Renal cortex interstitium (tissue), 11 donors: ENCODE results near the gene ALX1. TPM values are rescaled to one million over a fixed set of nuclear protein-coding genes. Genes with fewer than 3 reads are reported as not detected.
"Not testable (repeated sequence)": the region's sequence is repeated elsewhere in the genome, so short reads cannot be mapped to it uniquely, and the experiment has no call there.

Experiments
- DNase-seq, 11 donors: peaks; one replicate each; pipeline ENCODE4 v3.0.0-alpha.2; 2013; ENCODE audit warnings: low read depth in 9 of 11, low spot score in 4 of 11; ENCODE audit errors: extremely low read depth in 1 of 11
- polyA plus RNA-seq, 3 donors: library from polyadenylated mRNA; unstranded; fragments of 120-200 nt; gene quantifications; one replicate each; pipeline ENCODE4 v1.2.1, GENCODE V29; 2013; ENCODE audit not compliant: insufficient read length in 3 of 3

ALX1 gene
- polyA plus RNA-seq, 3 donors: 26.8 to 31.9 (median 31.2) TPM

- DNase-seq: peak in 6 of 11 donors; percentile 36 to 67 (median 64)
Observed at GRCh38 chr12:85279449-85280164, 413 bp upstream of the ALX1 start.

GRCh38 chr12:85280984-85281630, 1.1 kb downstream of the ALX1 start:
- DNase-seq: no peak

- DNase-seq: no peak
Observed at GRCh38 chr12:85281636-85282312, 1.8 kb downstream of the ALX1 start.

- no peak for DNase-seq
Observed at GRCh38 chr12:85283560-85283959, 3.5 kb downstream of the ALX1 start.

- peak in 2 of 11 donors; percentile 52 to 55 for DNase-seq
Observed at GRCh38 chr12:85296362-85296761, 16.3 kb downstream of the ALX1 start.

GRCh38 chr12:85299053-85299452, 19.0 kb downstream of the ALX1 start:
- no peak for DNase-seq

GRCh38 chr12:85301051-85301450, 21.0 kb downstream of the ALX1 start:
- no peak for DNase-seq

- DNase-seq: no peak
Observed at GRCh38 chr12:85308374-85308773, 28.4 kb downstream of the ALX1 start.

- peak; percentile 36 to 81 (median 66) for DNase-seq
Observed at GRCh38 chr12:85309125-85309566, 29.1 kb downstream of the ALX1 start.

- peak in 1 of 11 donors; percentile 41 for DNase-seq
Observed at GRCh38 chr12:85310025-85310424, 30.0 kb downstream of the ALX1 start.

GRCh38 chr12:85310456-85311076, 30.5 kb downstream of the ALX1 start:
- DNase-seq: no peak

GRCh38 chr12:85317866-85318636, 38.0 kb downstream of the ALX1 start:
- DNase-seq: not testable (repeated sequence)

- DNase-seq: peak in 1 of 11 donors; percentile 27
Observed at GRCh38 chr12:85322715-85323114, 42.7 kb downstream of the ALX1 start.

GRCh38 chr12:85325442-85325841, 45.4 kb downstream of the ALX1 start:
- DNase-seq: no peak

- no peak for DNase-seq
Observed at GRCh38 chr12:85329913-85330312, 49.9 kb downstream of the ALX1 start.

GRCh38 chr12:85348779-85349178, 68.8 kb downstream of the ALX1 start:
- DNase-seq: no peak

- no peak for DNase-seq
Observed at GRCh38 chr12:85350356-85350755, 70.3 kb downstream of the ALX1 start.
